ENCODE data around the gene SSH2. TPM values are rescaled to one million over a fixed set of nuclear protein-coding genes. Genes with fewer than 3 reads are reported as not detected.

The SSH2 gene
- total and polyA plus RNA-seq, 2 of the 13 experiments (the other 11 are each of a cell fraction or from before 2014, with no cell fraction given) = 6.0 to 6.4 TPM

GRCh38 chr17:29618272-29619065, 311.6 kb downstream of the SSH2 start (continued):
- TF ChIP-seq ZBTB10 (CRISPR knock-in tag; IDR thresholded peaks at IDR 0.05; ENCODE audit: borderline replicate concordance) (0 out of 2 replicates have a peak, but pooled peaks have one; percentile 10), ZSCAN25 (CRISPR knock-in tag; IDR thresholded peaks at IDR 0.05) (0 out of 2 replicates have a peak, but pooled peaks have one; percentile 0), ZNF274 (CRISPR knock-in tag; IDR thresholded peaks at IDR 0.05) (0 out of 2 replicates have a peak, but pooled peaks have one; percentile 46), ZNF790 (CRISPR knock-in tag; IDR thresholded peaks at IDR 0.05; ENCODE audit: borderline replicate concordance) (no peak), ZNF570 (CRISPR knock-in tag; IDR thresholded peaks at IDR 0.05; ENCODE audit: borderline replicate concordance) (no peak), THAP11 (CRISPR knock-in tag; IDR thresholded peaks at IDR 0.05) (0 out of 2 replicates have a peak, but pooled peaks have one; percentile 9), MED13 (CRISPR knock-in tag; IDR thresholded peaks at IDR 0.05) (peak; percentile 3; the same call in 1 of the 2 replicates), HOXA5 (CRISPR knock-in tag; IDR thresholded peaks at IDR 0.05) (0 out of 2 replicates have a peak, but pooled peaks have one; percentile 9), ZNF547 (CRISPR knock-in tag; IDR thresholded peaks at IDR 0.05) (0 out of 2 replicates have a peak, but pooled peaks have one; percentile 22), PHF21A (CRISPR knock-in tag; IDR thresholded peaks at IDR 0.05) (0 out of 2 replicates have a peak, but pooled peaks have one; percentile 32), HNRNPLL (IDR thresholded peaks at IDR 0.05; ENCODE audit: low read depth, low read length, poor library complexity, severe bottlenecking) (peak; percentile 12), ZNF501 (CRISPR knock-in tag; IDR thresholded peaks at IDR 0.05) (peak; percentile 6; the same call in 1 of the 2 replicates), NFKB2 (CRISPR knock-in tag; IDR thresholded peaks at IDR 0.05; ENCODE audit: borderline replicate concordance) (0 out of 2 replicates have a peak, but pooled peaks have one; percentile 51), PAX8 (CRISPR knock-in tag; IDR thresholded peaks at IDR 0.05; ENCODE audit: borderline replicate concordance) (no peak), ZFP41 (CRISPR knock-in tag; IDR thresholded peaks at IDR 0.05; ENCODE audit: borderline replicate concordance) (0 out of 2 replicates have a peak, but pooled peaks have one; percentile 6), ZNF256 (CRISPR knock-in tag; conservative IDR thresholded peaks at IDR 0.05) (no peak; the same call in 1 of the 2 replicates), ZNF609 (CRISPR knock-in tag; IDR thresholded peaks at IDR 0.05; ENCODE audit: borderline replicate concordance) (no peak), YEATS2 (CRISPR knock-in tag; IDR thresholded peaks at IDR 0.05; ENCODE audit: borderline replicate concordance) (no peak)

Measured in HepG2 (cell line).